Testis (tissue), 2 donors: ENCODE data around the gene HMG20B.

Experiments used
- CTCF ChIP-seq, 3 experiments: fragments of 450-650 bp in 2 of 3; fragments of 200-600 bp in 1 of 3; sonication (generic) in 1 of 3; IDR thresholded peaks; one replicate each; pipeline ENCODE4 v1.5.1; 2016 to 2019; ENCODE audit warnings: antibody characterized with exemption in 3 of 3, mild to moderate bottlenecking in 2 of 3, moderate library complexity in 1 of 3
- POLR2A ChIP-seq: fragments of 450-650 bp; IDR thresholded peaks from one replicate; pipeline ENCODE4 v1.6.1; 2017; ENCODE audit warnings: antibody characterized with exemption, mild to moderate bottlenecking, moderate library complexity

DNA sequence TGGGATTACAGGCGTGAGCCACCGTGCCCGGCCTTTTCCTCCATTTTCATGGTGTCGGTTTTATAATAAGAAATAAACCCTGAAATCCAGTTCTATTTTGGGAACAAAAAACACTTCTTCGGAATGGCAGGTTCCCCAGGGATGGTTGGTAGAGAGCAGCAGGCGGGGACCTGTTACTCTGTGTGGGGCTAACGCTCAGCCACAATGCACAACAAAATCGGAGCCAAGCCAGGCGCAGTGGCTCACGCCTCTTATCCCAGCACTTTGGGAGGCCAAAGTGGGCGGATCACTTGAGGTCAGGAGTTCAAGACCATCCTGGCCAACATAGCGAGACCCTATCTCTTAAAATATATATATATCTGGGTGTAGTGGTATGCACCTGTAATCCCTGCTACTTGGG is 28.3 kb downstream of the HMG20B start:
- no peak for TF ChIP-seq CTCF (IDR thresholded peaks at IDR 0.05)
- TF ChIP-seq POLR2A, result no peak
